NB4 (cell line): Measurements from ENCODE around the gene ADRB1.

Experiments used
- CTCF ChIP-seq: IDR thresholded peaks from one replicate; pipeline ENCODE4 v1.5.1; 2012; ENCODE audit warnings: low read depth, low read length
- MAX ChIP-seq: IDR thresholded peaks from 2 replicates; pipeline ENCODE4 v1.6.1; 2011; ENCODE audit warnings: low read depth, low read length
- POLR2A ChIP-seq: IDR thresholded peaks from 2 replicates; pipeline ENCODE4 v1.6.1; 2011; ENCODE audit warnings: mild to moderate bottlenecking; ENCODE audit not compliant: insufficient read length; ENCODE audit errors: extremely low read depth

GRCh38 chr10:114021154-114021553, 22.5 kb upstream of the ADRB1 start:
- no peak for TF ChIP-seq CTCF
- no peak for TF ChIP-seq POLR2A
- no peak for TF ChIP-seq MAX
